IPS-18c (cell line): Measurements from ENCODE around the gene HDAC8.
"Not testable (repeated sequence)": the region's sequence is repeated elsewhere in the genome, so short reads cannot be mapped to it uniquely, and the experiment has no call there.

ENCODE experiments used
- H3K4me3 ChIP-seq: 2 replicates; pipeline ENCODE4 v1.7.0; 2013; ENCODE audit warnings: low read depth, mild to moderate bottlenecking, low read length, moderate library complexity; ENCODE audit not compliant: insufficient read depth
- H3K9me3 ChIP-seq: one replicate; pipeline ENCODE4 v1.6.1; 2013; ENCODE audit warnings: mild to moderate bottlenecking, low read length, moderate library complexity; ENCODE audit not compliant: control insufficient read depth, insufficient read depth

HDAC8 gene

GRCh38 chrX:72475952-72476668, 96.5 kb downstream of the HDAC8 start:
- H3K9me3 ChIP-seq: peaks cover 4% of the 10 kb centered on the region
- H3K4me3 ChIP-seq: no peak overlapping the region

DNA sequence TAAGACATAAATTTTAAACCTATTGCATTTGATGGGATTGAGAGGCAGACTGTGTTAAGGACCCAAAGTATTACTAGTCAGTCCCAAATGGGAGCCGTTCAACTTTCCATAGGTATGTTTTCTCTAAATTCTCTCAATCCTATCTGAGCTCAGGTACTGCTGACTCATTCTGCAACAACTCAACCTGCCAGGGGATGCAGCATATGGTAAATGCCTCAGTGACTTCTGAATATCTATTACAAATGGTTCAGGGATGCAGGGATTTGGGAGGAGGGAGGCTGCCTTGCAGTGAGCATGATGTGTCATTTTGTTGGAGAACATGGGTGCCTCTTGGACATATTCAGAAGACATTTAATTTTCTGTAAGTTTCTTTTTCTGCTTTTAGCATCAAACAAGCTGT, 97.3 kb downstream of the HDAC8 start:
- Histone ChIP-seq H3K9me3 (peaks cover 4% of the 10 kb centered on the region), H3K4me3 (no peak overlapping the region)

DNA sequence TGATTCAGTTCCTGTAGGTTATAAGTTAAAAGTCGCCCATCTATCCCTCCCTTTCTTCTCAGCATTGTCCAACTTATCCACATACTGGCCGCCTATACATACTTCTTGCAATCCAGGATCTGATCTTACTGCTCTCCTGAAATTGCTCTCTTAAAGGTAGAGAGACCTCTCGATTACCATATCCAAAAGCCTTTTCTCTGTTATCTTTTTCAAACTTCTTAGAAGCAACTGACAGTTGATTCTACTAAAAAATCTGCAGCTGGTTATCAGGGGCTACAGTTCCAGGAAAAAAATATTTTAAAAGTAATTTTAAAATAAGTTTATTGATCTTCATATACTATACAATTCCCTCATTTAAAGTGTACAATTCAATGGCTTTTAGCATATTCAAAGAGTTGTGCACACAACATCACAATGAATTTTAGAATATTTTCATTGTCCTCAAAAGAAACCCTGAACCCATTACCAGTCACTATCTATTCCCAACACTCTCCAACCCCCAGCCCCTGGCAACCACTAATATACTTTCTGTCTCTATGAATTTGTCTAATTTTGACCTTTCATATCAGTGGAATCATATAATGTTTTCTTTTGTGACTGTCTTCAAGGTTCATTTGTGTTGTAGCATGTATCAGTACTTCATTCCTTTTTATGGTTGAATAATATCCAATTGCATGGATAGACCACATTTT, 102.0 kb downstream of the HDAC8 start:
- Histone ChIP-seq H3K4me3 (no peak overlapping the region), H3K9me3 (peaks cover 3% of the 10 kb centered on the region)

DNA sequence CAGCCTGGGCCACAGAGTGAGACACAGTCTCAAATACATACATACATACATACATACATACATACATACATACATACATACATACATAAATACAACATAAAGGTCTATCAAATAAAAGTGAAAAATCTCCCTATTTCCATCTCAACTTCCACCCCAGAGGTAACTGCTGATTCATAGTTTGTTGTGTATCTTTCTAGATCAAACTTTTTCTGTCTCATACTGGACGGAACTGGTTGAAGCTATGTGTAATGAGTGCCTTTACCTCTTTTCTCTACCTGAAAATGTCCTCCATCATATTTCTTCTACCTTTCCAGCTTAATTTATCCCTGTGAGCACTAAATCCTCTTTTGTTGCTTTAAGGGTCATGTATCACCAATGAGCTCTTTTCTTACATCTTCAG, 102.5 kb downstream of the HDAC8 start:
- Histone ChIP-seq H3K4me3 (no peak overlapping the region), H3K9me3 (peaks cover 3% of the 10 kb centered on the region)

- Histone ChIP-seq H3K9me3 (peaks cover 3% of the 10 kb centered on the region), H3K4me3 (no peak overlapping the region)
Measured at GRCh38 chrX:72468607-72469006, 104.0 kb downstream of the HDAC8 start.

GRCh38 chrX:72467135-72467534, 105.5 kb downstream of the HDAC8 start:
- Histone ChIP-seq H3K4me3 (no peak overlapping the region), H3K9me3 (peaks cover 3% of the 10 kb centered on the region)

GRCh38 chrX:72466493-72466892, 106.2 kb downstream of the HDAC8 start:
- Histone ChIP-seq H3K4me3 (no peak overlapping the region), H3K9me3 (peaks cover 3% of the 10 kb centered on the region)

DNA sequence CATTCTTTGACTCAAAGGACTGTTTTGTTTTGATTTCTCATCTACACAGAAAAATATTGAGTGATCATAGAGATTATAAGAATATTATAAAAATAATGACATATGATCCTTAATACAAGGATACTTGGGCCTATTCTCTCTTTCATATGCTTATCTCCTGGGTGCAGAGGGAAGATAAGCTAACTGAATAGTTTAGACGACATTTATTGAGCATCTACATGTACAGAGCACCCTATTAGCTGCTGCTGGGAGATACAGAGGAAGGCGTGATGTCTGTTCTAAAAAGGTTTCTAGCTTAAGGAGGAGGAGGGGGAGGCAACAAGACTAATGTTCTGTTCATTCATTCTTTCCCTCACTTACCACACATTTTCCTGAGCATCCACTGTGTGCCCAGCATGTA, 106.8 kb downstream of the HDAC8 start:
- H3K9me3 ChIP-seq: peaks cover 3% of the 10 kb centered on the region
- H3K4me3 ChIP-seq: no peak overlapping the region

DNA sequence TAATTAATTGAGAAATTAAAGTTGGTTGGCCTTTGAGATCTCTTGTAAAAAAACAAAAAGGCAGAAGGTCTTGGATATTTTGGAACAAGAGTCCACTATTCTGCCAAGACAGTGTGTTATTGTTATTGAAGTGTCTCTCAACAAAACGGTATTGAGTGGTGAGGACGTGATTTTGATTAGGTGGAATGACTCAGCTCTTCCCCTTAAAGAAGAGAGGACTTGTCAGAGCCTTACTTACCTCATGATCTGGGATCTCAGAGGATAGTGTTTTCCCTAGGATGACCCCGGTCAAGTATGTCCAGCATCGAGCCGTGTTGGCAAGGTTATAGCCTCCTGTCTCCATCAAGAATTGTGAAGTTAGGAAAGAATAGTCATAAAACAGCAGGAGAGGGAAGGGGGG, 110.9 kb downstream of the HDAC8 start:
- Histone ChIP-seq H3K9me3 (no peaks in the 10 kb centered on the region), H3K4me3 (no peak overlapping the region)

- no peaks in the 10 kb centered on the region for H3K9me3 ChIP-seq
- no peak overlapping the region for H3K4me3 ChIP-seq
Measured at GRCh38 chrX:72461288-72461687, 111.4 kb downstream of the HDAC8 start.

GRCh38 chrX:72460715-72461114, 111.9 kb downstream of the HDAC8 start:
- Histone ChIP-seq H3K9me3 (no peaks in the 10 kb centered on the region), H3K4me3 (no peak overlapping the region)

DNA sequence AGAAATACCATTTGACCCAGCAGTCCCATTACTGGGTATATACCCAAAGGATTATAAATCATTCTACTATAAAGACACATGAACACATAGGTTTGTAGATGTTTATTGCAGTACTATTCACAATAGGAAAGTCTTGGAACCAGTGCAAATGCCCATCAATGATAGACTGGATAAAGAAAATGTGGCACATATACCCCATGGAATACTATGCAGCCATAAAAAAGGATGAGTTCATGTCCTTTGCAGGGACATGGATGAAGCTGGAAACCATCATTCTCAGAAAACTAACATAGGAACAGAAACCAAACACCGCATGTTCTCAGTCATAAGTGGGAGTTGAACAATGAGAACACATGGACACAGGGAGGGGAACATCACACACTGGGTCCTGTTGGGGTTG, 123.6 kb downstream of the HDAC8 start:
- not testable (repeated sequence) for H3K4me3 ChIP-seq, H3K9me3 ChIP-seq

DNA sequence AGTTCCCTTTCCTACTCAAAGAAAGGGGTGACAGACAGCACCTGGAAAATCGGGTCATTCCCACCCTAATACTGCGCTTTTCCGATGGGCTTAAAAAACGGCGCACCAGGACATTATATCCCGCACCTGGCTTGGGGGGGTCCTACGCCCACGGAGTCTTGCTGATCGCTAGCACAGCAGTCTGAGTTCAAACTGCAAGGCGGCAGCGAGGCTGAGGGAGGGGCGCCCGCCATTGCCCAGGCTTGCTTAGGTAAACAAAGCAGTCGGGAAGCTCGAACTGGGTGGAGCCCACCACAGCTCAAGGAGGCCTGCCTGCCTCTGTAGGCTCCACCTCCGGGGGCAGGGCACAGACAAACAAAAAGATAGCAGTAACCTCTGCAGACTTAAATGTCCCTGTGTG, 131.9 kb downstream of the HDAC8 start:
- H3K4me3 ChIP-seq, H3K9me3 ChIP-seq: not testable (repeated sequence)

- Histone ChIP-seq H3K9me3 (no peaks in the 10 kb centered on the region), H3K4me3 (no peak overlapping the region)
Measured at GRCh38 chrX:72436010-72436409, 136.6 kb downstream of the HDAC8 start.

GRCh38 chrX:72430405-72430968, 142.2 kb downstream of the HDAC8 start:
- H3K9me3 ChIP-seq: no peaks in the 10 kb centered on the region
- no peak overlapping the region for H3K4me3 ChIP-seq

DNA sequence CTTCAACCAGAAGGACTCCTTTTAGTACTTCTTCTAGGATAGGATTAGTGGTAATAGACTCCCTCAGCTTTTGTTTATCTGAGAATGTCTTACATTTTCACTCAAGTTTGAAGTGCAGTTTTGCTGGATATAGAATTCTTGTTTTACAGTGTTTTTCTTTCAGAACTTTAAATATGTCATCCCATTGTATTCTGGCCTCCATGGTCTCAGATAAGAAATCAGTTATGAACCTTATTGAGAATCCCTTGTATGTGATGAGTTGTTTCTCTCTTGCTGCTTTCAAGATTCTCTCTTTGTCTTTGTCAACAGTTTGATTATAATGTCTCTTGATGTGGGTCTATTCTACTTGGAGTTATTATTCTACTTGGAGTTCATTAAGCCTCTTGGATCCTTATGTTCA, 150.8 kb downstream of the HDAC8 start:
- H3K9me3 ChIP-seq: no peaks in the 10 kb centered on the region
- no peak overlapping the region for H3K4me3 ChIP-seq

DNA sequence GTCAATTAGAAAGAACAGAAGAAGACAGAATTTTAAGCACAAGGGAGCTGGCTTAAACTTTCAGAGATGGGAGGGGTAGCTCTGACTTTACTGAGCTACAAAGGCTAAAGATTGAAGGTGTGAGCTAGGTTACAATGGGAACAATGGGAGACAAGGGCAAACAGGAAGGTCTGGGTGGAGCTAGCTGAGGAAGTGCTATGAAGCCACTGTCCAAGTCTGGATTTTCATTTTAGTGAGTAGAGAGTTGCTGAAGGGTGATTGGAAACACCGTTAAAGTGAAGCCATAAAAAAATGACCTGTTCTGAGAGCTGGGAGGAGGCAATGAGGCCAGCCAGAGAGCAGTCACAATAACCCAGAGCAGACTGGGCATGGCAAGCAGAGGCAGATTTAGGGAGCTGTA, 162.7 kb downstream of the HDAC8 start:
- peaks cover 9% of the 10 kb centered on the region for H3K9me3 ChIP-seq
- no peak overlapping the region for H3K4me3 ChIP-seq

DNA sequence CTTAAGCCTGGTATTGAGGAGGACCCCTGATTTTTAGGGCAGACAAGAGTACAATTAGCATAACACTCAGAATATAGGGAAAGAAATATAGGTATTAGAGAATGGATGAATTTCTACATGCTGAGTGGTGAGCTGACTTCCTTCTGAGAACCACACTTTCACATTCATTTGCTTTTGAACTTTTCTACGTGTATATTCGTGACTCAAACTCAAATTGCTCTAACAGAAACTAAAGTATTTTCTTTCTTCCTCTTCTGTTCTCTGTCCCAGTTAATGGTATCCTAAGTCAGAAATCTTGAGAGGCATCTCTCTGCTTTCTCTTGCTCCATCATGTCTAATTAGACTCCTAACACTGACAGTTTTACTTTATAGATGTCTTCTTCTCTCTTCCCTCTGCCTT, 163.8 kb downstream of the HDAC8 start:
- H3K4me3 ChIP-seq: no peak overlapping the region

More for the DNA sequence above, 163.8 kb downstream of the HDAC8 start:
- H3K9me3 ChIP-seq: peaks cover 9% of the 10 kb centered on the region
